K562 treated with DMSO at 1 percent for 4 hours (cell line): Measurements from ENCODE around the gene MRS2. TPM values are rescaled to one million over a fixed set of nuclear protein-coding genes. Genes with fewer than 3 reads are reported as not detected.

ENCODE experiments used
- total RNA-seq: library from RNA; unstranded; fragments of 300-600 nt; gene quantifications from 2 replicates; pipeline ENCODE4 v1.2.3, GENCODE V29; 2022; ENCODE audit not compliant: insufficient read depth

Gene MRS2
- 22.6 and 24.4 TPM in 2 replicates for total RNA-seq

GRCh38 chr6:24402697-24403500 lies at the start of gene MRS2:
Gene MRS2 (plus strand): TSS chr6:24402936. CDS start chr6:24403047, 111 bp downstream.

GRCh38 chr6:24357336-24358218 lies 45.2 kb upstream of the MRS2 start, which contains the start of gene DCDC2:
Gene DCDC2 (minus strand): TSS chr6:24358059. CDS start chr6:24357750, 309 bp downstream.

Other genes with a start within 250 kb of the MRS2 start
- not detected in 2 replicates for gene DCDC2, start 44.9 kb upstream of the MRS2 start, total RNA-seq
- gene GPLD1, start 86.6 kb downstream of the MRS2 start, total RNA-seq = 0.44 and 0.46 TPM in 2 replicates
- gene ALDH5A1, start 92.0 kb downstream of the MRS2 start, total RNA-seq = 5.2 and 7.4 TPM in 2 replicates
- not detected in 2 replicates for gene KIAA0319, start 243.3 kb downstream of the MRS2 start, total RNA-seq